HG03196 (cell line): ENCODE measurements around the gene DLG1.
"Not testable (repeated sequence)": the region's sequence is repeated elsewhere in the genome, so short reads cannot be mapped to it uniquely, and the experiment has no call there.

Source experiments
- ATAC-seq: cut with Tn5 transposase; IDR thresholded peaks from one replicate; pipeline ENCODE4 v1.9.1; 2021; ENCODE audit not compliant: unreplicated experiment

DLG1 gene

DNA sequence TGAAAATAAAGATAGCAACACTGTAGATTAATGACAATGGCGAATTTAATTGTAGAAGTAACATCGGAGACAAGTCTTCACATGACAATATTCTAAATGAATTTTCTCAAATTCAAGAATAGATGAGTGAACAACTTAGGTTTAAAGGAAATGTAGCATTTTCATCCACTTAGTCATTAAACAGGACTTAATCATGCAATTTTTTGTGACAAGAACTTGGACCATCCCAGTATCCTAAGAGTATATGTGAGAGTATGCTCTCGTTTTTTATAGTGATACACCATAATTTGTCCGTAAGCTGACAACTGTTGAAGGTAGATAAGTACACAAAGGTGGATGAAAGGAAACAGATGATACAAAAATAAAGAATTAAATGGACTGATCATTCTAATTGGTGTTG is 81.5 kb downstream of the DLG1 start:
- ATAC-seq: no peak

DNA sequence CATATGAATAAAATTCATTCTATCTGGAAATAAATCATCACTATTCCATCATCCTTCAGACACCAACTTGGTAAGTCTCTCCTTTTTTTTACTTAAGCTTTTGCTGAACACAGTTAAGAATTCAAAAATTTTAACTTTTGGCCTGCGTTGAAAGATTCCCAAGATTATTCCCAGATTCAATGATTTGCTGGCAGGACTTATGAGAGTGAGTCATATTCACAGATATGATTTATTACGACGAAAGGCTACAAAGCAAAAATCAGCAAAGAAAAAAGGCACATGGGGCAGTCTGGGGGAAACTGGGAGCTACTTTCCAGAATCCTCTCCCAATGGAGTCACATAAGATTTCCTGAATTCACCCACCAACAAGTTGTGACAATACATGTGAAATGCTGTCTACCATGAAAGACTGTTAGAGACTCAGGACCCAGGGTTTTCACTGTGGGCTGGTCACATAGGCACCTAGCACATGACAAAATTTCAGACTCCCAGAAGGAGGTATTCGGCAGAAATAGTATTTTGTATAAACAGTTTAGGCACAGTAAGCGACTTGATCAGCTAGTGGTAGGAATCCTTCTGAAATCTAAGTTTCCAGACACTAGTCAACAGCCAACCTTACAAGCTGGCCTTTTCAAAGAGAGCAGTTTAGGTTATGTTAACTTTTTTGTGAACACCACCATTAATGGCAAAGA is 82.1 kb downstream of the DLG1 start:
- ATAC-seq: no peak

DNA sequence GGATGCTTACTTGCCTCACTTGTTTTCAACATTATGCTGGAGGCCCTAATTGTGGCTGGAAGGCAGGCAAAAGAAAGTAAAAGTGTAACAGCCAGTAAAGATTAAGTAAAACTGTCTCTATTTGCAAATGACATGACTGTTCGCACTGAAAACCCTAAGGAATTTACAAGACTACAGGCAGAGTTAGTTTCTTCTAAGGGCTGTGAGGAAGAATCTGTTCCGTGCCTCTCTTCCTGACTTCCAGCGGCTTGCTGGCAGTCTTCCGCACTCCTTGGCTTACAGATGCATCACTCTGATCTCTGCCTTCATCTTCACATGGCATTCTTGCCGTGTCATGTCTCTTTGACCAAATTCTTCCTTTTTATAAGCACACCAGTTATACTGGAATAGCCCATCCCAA is 86.1 kb downstream of the DLG1 start:
- no peak for ATAC-seq

DNA sequence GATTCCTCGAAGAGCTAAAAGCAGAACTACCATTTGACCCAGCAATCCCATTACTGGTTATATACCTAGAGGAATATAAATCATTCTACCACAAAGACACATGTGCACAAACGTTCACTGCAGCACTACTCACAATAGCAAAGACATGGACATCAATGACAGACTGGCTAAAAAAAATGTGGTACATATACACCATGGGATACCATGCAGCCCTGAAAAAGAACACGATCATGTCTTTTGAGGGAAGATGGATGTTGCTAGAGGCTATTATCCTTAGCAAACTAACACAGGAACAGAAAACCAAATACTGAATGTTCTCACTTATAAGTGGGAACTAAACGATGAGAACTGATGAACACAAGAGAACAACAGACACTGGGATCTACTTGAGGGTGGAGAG is 86.7 kb downstream of the DLG1 start:
- ATAC-seq: not testable (repeated sequence)

DNA sequence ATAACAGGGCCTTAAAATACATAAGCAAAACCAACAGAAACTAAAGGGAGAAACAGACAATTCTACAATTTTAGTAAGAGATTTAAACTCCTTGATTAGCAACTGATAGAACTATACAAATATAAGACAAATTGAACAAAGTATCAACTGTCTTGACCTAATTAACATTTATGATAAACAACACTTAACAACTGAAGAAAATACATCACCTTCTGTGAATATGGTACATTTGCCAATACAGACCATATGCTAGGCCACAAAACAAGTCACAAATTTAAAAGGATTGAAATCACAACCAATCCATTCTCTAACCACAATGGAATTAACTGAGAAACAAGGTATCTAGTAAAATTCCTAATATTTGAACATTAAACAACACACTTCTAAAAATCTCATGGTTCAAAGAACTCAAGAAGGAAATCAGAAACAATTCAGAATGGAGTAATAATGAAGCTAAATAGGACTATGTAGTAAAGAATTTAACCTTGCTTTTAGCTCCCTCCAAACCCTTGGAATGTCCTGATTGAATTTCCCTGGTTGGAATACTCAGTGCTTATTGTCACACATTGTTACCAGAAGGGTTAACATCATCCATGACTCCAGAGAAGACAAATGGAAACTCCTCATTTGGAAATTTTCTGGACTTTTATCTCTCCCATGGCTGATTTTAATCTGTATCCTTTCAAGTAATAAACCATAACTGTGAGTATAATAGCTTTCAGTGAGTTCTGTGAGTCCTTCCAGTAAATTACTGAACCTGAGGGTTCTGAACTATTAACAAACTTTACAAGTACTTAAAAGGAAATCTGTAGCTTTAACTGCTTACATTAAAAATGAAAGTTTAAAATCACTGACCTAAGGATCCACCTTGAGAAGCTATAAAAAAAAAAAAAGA is 88.8 kb downstream of the DLG1 start:
- no peak for ATAC-seq

DNA sequence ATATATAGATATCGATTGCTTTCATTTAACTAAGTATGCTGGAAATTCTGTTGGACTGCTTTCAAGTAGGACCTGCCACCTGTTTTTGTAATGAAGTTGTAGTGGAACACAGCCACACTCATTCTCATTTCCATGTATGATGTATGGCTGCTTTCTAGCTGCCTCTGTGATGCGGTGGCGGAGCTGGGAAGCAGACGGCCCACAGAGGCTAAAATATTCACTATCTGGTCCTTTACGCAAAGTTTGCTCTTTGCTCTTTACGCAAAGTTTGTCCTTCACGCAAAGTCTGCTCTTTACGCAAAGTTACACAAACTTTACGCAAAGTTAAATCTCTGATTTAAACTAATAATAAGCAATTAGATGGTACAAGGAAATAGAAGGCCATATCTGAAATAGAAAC is 91.5 kb downstream of the DLG1 start:
- no peak for ATAC-seq

DNA sequence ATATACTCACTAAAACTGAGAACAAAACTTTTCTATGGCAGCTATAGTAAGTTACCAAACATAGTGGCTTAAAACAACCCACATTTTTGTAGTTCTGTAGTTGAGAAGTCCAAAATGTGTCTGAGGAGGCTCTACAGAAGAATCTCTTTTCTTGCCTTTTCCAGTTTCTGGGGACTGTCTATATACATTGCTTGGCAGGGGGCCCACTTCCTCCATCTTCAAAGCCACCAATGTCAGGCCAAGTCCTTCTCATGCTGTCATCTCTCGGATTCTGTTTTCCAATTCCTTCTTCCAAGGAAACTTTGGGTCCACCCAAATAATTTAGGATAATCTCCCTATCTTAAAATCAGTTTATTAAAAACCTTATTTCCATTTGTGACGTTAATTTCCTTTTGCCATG is 92.7 kb downstream of the DLG1 start:
- ATAC-seq: no peak

DNA sequence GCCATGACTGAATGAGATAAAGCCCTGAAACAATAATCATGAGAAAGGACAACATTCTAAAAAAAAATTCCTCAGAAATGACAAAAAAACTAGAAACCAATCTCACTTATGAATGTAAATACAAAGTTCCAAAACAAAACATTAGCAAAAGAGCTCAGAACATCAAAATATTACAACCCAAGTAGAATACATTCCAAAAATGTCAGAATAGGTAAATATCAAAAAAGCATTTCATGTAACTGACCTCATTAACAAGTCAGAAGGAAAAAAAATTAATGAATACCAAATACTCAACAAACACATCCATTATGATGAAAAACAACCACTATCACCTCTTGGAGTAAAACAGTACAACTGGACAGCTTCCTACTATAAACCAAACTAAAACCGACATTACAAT is 93.1 kb downstream of the DLG1 start:
- no peak for ATAC-seq

DNA sequence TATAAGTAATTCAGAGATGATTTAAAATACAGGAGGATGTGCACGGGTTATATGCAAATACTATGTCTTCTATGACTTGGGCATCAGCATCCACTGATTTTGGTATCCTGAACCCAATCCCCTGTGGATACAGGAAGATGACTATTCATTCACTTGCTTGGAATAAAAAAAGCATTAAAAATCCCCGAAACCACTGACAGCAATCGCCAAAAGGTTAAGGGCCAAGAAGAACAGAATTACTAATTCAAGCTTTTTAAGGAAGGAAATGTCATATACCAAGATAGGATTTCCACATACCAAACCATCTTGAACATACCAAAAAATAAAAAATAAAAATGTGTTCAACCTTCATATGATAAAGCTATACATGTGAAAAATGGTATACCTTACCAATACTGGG is 93.7 kb downstream of the DLG1 start:
- no peak for ATAC-seq

DNA sequence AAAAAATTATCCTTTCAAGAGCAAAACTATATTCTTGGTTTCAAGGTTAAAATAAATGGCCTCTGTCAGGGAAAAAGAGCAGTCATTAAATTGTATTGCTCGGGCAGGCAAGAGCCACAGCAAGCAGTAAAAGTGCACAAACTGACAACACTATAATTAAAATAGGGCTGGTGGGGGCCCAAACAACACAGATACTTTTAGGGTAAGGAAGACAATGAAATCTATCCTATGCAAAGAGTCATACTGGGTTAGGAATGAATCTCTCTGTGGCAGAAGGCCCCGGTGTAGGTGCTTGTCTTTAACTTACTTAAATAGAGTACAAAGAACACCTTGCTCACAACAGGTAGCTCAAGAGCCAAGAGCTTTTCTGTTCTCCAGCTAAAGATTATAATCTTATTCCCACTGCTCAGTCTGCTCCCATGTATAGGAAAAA is 94.7 kb downstream of the DLG1 start:
- no peak for ATAC-seq

DNA sequence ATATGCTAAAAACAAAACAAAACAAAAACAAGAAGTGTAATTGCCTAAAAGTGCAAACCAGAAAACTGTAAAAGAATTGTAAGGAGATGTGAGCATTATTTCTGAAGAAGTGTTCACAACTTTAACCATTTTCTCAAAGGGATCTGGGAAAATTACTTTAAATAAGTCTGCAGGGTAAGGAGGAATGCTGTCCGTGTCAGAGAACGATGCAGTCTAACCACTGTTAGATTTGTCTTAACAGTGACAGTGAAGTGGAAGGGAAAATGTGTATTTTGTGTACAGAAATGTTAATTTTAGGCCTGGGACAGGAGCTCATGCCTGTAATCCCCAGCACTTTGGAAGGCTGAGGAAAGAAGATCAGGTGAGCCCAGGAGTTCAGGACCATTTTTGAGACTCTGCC is 95.7 kb downstream of the DLG1 start:
- no peak for ATAC-seq

DNA sequence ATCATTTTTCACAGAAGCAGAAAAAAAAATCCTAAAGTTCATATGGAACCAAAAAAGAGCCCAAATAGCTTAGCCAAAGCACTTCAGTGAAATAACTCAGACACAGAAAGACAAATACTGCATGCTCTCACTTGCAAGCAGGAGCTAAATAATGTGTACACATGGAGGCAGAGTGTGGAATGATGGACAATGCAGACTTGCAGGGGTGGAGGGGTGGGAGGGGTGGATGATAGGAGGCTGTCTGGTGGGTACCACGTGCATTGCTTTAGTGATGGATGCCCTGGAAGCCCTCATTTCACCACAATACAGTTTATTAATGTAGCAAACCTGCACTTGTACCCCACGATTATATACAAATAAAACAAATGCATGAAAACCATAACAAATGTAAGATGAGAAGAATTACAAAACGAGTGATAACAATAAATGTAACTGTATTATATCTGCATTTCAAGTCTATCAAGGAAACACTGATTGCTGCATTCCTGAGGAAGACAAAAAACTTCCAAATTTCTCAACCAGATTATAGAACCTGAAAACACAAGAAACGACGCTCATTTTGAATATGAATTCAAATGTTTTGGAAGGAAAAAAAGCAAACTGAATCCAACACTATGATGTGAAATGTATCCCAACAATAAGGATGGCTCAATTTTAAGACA is 96.5 kb downstream of the DLG1 start:
- ATAC-seq: no peak

DNA sequence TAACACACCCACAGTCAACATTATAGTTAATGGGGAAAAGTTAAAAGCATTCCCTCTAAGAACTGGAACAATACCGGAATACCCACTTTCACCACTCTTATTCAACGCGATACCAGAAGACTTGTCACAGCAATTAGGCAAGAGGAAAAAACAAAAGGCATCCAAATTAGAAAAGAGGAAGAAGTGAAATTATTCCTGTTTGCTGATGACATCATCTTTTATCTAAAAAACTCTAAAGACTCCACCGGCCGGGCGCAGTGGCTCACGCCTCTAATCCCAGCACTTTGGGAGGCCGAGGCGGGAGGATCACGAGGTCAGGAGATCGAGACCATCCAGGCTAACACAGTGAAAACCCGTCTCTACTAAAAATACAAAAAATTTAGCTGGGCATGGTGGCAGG is 97.6 kb downstream of the DLG1 start:
- ATAC-seq: not testable (repeated sequence)

DNA sequence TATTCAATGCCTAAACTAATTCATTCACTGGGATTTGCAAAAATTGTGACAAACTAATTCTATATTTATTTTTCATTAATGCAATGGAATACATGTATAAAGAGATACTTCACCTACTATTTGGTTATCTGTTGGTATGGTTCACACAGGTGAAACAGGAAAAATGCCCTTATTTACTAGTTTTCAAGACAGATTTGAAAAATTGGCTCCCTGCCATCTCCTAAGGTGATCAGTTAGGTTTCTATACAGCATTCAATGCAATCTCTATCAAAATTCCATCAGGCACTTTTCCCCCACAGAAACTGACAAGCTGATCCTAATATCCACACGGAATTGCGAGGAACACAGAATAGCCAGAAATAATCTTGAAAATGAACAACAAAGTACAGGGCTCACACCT is 101.1 kb downstream of the DLG1 start:
- ATAC-seq: no peak

DNA sequence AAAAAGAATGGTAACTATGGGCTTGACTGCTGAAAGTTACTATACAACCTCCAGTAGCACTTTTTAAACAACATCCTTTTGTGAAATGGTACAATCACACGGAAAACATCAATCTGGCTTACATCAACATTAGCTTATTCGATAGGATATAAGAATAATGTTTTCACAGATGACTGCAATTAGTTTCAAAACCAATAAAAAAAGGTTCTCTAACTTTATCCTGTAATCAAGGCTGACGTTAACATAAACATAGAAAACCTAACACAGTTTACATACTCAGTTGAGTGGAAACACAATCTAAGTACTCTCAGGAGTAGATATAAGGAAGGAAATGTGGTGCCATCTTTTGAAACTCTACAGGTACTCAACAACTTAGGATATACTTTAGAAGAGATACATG is 102.2 kb downstream of the DLG1 start:
- no peak for ATAC-seq

DNA sequence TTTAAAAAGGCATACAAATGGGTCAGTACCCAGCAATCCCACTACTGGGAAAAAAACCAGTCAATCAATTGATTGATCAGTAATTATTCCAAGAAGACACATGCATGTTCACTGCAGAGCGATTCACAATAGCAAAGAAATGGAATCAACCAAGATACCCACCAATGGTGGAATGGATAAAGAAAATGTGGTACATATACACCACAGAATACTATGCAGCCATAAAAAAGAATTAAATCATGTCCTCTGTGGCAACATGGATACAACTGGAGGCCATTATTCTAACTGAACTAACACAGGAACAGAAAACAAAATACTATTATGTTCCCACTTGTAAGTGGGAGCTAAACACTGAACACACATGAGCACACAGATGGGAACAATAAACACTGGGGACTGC is 103.1 kb downstream of the DLG1 start:
- ATAC-seq: no peak

DNA sequence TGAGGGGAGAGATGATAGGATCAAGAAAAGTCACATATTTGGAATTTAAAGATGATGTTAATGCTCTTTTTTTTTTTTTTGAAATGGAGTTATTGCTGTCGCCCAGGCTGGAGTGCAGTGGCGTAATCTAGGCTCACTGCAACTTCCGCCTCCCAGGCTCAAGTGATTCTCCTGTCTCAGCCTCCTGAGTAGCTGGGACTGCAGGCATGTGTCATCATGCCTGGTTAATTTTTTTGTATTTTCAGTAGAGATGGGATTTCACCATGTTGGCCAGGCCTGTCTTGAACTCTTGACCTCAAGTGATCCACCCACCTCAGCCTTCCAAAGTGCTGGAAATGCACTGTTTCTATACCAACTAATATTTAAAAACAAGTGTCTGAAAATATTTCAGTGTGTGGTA is 104.7 kb downstream of the DLG1 start:
- ATAC-seq: not testable (repeated sequence)

DNA sequence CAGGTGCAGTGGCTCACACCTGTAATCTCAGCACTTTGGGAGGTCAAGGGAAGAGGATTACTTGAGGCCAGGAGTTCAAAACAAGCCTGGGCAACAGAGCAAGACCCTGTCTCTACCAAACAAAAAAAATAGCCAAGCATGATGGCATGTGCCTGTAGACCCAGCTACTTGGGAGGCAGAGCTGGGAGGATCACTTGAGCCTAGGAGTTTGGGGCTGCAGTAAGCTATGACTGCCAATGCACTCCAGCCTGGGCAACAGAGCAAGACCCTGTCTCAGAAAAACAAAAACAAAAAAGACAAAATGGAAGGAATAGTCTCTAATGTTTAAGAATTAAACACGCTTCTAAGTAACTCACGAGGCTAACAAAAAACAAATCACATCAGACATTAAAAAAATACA is 106.5 kb downstream of the DLG1 start:
- ATAC-seq: no peak

DNA sequence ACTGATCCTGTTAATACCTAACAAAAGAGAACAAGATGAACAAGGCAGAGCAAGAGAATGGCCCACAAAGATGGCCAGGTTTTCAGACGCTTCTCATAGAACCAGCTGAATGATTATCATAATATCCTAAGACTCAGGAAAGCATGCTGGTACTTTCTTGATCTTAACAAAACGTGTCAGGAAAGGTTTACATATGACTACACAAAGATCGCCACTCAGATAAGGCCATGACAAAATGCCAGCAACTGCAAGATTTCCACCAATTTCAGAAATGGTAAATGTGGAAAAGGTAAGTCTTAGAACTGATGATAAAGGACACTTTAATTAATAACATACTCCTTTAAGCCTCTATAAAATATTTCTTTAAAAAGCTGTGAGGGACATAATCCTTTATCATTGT is 108.8 kb downstream of the DLG1 start:
- no peak for ATAC-seq

DNA sequence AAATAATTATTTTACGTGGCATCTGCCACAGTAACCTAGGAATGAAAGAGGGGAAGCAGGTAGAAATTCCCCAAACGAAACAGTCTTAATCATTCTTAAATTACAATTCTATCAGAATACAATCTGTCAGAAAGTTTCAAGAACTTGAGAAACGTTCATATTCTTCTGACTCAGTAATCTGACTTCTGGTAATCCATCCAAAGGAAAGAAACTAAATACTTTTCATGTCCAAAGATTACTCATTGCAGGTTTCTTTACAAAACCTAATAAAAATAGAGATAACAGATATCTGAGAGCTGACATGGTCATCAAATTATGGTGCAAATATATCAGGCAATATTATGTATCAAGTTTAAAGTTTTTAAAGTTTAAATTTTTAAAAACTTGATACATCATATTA is 109.4 kb downstream of the DLG1 start:
- ATAC-seq: no peak

DNA sequence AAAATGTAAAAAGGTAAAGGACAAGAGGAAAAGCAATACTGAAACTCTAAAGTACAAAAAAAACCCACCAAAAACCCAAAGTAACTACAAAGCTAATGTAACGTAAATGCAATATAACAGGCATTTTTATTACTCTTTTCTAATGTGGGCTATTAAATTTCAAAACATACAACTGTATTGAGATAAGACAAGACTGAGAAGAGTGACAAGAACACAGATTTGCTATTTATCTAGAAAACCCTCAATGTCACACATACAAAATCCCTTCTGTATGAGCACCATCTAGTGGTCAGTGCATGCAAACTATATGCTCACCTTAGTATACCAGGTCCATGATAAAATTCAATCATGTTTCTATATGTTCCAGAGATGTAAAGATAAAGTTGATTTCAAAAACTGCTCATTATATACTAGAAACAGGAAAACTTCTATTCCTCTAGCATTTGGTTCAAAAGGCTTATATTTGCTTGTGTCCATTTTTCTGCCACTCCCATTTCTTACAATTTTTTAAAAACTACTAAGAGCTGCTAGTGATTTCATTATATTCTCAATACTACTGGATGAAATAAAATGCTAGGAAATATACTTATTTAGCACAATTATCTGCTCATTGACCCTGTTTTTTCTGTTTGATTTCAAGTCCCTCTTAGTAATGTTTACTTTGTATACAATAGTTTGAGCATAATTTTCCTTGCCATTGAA is 111.4 kb downstream of the DLG1 start:
- ATAC-seq: peak; percentile 51
